ENCODE results near the gene MOB3A.

Gene MOB3A

DNA sequence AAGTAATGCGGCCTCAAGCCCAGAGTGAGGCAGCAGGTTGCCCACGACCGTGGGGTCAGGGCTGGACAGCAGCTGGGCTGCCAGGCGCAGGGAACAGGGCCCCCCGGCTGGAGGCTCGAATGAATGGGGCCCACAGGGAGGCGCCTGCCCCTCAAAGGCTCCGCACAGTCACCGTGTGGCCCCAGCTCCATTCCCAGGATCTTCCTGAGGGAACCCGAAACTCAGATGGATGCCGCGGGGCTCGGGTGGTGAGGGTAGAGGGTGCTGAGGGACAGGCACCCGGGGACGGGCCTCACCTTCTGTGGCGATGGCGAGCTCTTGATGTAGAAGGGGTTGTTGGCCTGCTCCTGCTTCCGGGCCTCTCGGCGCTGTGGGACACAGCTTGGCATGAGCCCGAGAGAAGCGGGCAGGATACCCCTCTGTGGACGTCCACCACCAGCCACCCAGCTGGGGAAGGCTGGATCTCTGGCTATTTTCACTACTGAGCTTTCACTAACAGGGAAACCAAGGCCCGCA is 19.8 kb upstream of the MOB3A start:
- no peak for DNase-seq (ENCODE audit: low read depth, low spot score)
- Histone ChIP-seq H3K27me3 (ENCODE audit: insufficient read depth, insufficient read length) (no peaks in the 10 kb centered on the region), H3K9ac (ENCODE audit: insufficient read length, low read depth) (no peak overlapping the region), H3K36me3 (ENCODE audit: insufficient read depth, insufficient read length, low read length) (peaks cover 97% of the 10 kb centered on the region), H3K4me1 (ENCODE audit: insufficient read depth, insufficient read length) (peaks cover 3% of the 10 kb centered on the region), H3K4me3 (ENCODE audit: insufficient read length, low read depth) (no peak overlapping the region), H3K9me3 (ENCODE audit: insufficient read depth, low read length) (no peaks in the 10 kb centered on the region)
- TF ChIP-seq ZNF274 (IDR thresholded peaks at IDR 0.05; ENCODE audit: low read depth, low read length) (no peak), SUZ12 (IDR thresholded peaks at IDR 0.05; ENCODE audit: extremely low read depth, insufficient read depth, insufficient read length) (no peak), YY1 (IDR thresholded peaks at IDR 0.05; ENCODE audit: insufficient read depth, insufficient read length) (no peak)

GRCh38 chr19:2115324-2115723 is 19.2 kb upstream of the MOB3A start:
- no peak for DNase-seq (ENCODE audit: low read depth, low spot score)
- peaks cover 3% of the 10 kb centered on the region for H3K4me1 ChIP-seq (ENCODE audit: insufficient read depth, insufficient read length)
- no peaks in the 10 kb centered on the region for H3K9me3 ChIP-seq (ENCODE audit: insufficient read depth, low read length)
- H3K27me3 ChIP-seq (ENCODE audit: insufficient read depth, insufficient read length), result no peaks in the 10 kb centered on the region
- H3K4me3 ChIP-seq (ENCODE audit: insufficient read length, low read depth), result no peak overlapping the region
- H3K36me3 ChIP-seq (ENCODE audit: insufficient read depth, insufficient read length, low read length), result peaks cover 97% of the 10 kb centered on the region
- no peak overlapping the region for H3K9ac ChIP-seq (ENCODE audit: insufficient read length, low read depth)
- TF ChIP-seq SUZ12 (IDR thresholded peaks at IDR 0.05; ENCODE audit: extremely low read depth, insufficient read depth, insufficient read length), result no peak
- no peak for TF ChIP-seq YY1 (IDR thresholded peaks at IDR 0.05; ENCODE audit: insufficient read depth, insufficient read length)
- TF ChIP-seq ZNF274 (IDR thresholded peaks at IDR 0.05; ENCODE audit: low read depth, low read length), result no peak

- Histone ChIP-seq H3K9ac (ENCODE audit: insufficient read length, low read depth) (no peak overlapping the region), H3K4me1 (ENCODE audit: insufficient read depth, insufficient read length) (peaks cover 3% of the 10 kb centered on the region), H3K9me3 (ENCODE audit: insufficient read depth, low read length) (no peaks in the 10 kb centered on the region), H3K4me3 (ENCODE audit: insufficient read length, low read depth) (no peak overlapping the region), H3K36me3 (ENCODE audit: insufficient read depth, insufficient read length, low read length) (peaks cover 97% of the 10 kb centered on the region), H3K27me3 (ENCODE audit: insufficient read depth, insufficient read length) (no peaks in the 10 kb centered on the region)
- TF ChIP-seq SUZ12 (IDR thresholded peaks at IDR 0.05; ENCODE audit: extremely low read depth, insufficient read depth, insufficient read length), result no peak
- no peak for TF ChIP-seq YY1 (IDR thresholded peaks at IDR 0.05; ENCODE audit: insufficient read depth, insufficient read length)
- no peak for TF ChIP-seq ZNF274 (IDR thresholded peaks at IDR 0.05; ENCODE audit: low read depth, low read length)
- DNase-seq (ENCODE audit: low read depth, low spot score), result no peak
Measured at GRCh38 chr19:2114821-2115220, 18.7 kb upstream of the MOB3A start.

DNA sequence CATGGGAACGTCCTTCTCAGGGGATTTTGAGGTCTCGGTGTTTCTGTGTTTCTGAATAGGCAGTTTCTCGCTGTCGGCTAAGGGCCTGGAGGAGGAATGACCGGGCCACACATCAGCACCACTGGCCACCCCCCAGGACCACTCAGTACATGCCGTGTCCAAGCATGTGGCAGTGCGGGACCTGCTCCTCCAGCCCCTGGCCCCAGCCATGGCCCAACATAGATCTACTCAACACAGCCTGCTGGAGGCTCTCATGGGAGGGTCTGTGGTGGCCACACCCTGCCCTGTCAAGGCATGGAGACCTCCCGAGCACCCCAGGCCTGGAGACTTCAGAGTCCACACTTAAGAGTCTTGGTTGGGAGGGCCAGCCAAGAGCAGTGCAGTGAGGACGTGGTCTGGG is 18.1 kb upstream of the MOB3A start:
- no peak for DNase-seq (ENCODE audit: low read depth, low spot score)
- TF ChIP-seq YY1 (IDR thresholded peaks at IDR 0.05; ENCODE audit: insufficient read depth, insufficient read length) (no peak), ZNF274 (IDR thresholded peaks at IDR 0.05; ENCODE audit: low read depth, low read length) (no peak), SUZ12 (IDR thresholded peaks at IDR 0.05; ENCODE audit: extremely low read depth, insufficient read depth, insufficient read length) (no peak)
- Histone ChIP-seq H3K4me1 (ENCODE audit: insufficient read depth, insufficient read length) (peaks cover 3% of the 10 kb centered on the region), H3K9ac (ENCODE audit: insufficient read length, low read depth) (no peak overlapping the region), H3K36me3 (ENCODE audit: insufficient read depth, insufficient read length, low read length) (peaks cover 99% of the 10 kb centered on the region), H3K9me3 (ENCODE audit: insufficient read depth, low read length) (no peaks in the 10 kb centered on the region), H3K4me3 (ENCODE audit: insufficient read length, low read depth) (no peak overlapping the region), H3K27me3 (ENCODE audit: insufficient read depth, insufficient read length) (no peaks in the 10 kb centered on the region)

DNA sequence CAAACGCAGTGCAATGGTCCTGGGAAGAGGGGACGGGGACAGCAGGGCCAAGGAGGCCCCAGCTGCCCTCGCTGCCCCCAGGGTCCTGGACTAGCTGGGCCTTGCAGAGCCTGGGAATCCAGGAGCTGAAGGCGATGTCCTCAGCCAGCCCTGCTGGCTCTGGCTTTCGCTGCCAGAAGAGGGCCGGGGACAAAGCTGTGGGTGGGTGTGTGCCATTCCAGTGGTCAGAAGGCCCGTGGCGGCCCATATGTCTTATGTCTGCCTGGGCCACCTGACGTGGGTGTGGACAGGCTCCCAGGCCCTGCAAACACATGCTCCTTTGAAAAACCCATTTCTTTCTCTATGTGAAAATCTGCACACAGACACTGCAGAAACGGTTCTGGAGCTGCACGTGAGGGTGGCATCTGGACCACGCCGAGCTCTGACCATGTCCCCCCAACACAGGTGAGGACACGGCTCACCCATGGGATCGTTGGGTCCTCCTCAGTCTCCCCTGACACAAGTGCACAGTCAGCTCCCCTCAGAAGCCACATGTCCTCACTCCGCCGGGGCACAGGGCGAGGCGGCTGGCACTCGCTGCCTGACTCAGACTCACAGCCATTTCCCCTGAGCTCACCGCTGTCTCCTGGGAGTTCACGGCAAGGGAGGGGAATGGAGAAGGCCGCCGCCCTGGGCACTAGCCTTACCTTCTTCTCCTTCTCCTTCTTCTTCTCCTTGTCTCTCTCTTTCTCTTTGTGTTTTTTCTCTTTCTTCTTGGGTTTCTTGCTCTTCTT is 17.5 kb upstream of the MOB3A start:
- H3K9ac ChIP-seq (ENCODE audit: insufficient read length, low read depth), result no peak overlapping the region
- H3K4me3 ChIP-seq (ENCODE audit: insufficient read length, low read depth), result no peak overlapping the region
- no peak for DNase-seq (ENCODE audit: low read depth, low spot score)

DNA sequence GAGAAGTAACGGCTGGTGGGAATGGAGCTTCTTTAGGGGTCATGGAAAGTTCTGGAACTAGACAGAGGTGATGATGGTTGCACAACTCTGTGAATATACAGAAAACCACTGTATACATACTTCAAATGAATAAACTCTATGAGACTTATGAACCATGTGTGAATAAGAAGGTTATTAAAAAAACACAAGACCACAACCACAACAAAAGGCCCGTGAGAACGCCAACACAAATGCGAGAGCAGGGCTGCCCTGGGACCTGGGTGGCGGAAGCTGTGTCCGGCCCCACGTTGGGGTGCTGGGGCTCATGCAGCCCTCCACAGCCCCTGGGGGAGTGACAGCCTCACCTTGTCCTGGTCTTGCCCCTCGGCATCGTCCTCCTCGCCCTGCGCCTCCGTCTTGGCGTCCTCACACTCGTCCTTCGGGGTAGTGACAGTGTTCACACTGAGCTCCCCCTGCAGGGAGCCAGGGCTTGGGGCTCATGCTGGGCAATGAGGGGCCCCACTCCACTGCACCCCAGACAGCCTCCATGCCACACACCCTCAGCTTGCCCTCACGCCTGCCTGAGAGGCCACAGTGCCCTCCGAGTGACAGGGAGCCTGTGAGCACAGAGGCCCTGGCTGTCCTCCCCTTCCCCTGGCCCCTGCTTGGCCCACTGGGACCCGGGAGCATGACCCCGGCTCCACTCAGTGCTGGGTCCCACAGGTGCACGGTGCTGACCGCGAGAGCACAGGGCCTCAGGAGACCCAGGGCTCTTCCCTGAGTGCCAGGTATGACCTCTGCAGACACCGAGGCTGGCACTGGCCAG is 16.6 kb upstream of the MOB3A start:
- Histone ChIP-seq H3K27me3 (ENCODE audit: insufficient read depth, insufficient read length) (no peaks in the 10 kb centered on the region), H3K4me3 (ENCODE audit: insufficient read length, low read depth) (no peak overlapping the region), H3K36me3 (ENCODE audit: insufficient read depth, insufficient read length, low read length) (peaks cover 99% of the 10 kb centered on the region), H3K9me3 (ENCODE audit: insufficient read depth, low read length) (no peaks in the 10 kb centered on the region), H3K4me1 (ENCODE audit: insufficient read depth, insufficient read length) (peaks cover 3% of the 10 kb centered on the region), H3K9ac (ENCODE audit: insufficient read length, low read depth) (no peak overlapping the region)
- no peak for DNase-seq (ENCODE audit: low read depth, low spot score)
- no peak for TF ChIP-seq YY1 (IDR thresholded peaks at IDR 0.05; ENCODE audit: insufficient read depth, insufficient read length)
- TF ChIP-seq ZNF274 (IDR thresholded peaks at IDR 0.05; ENCODE audit: low read depth, low read length), result no peak

More for the DNA sequence above, 17.5 kb upstream of the MOB3A start:
- Histone ChIP-seq H3K9me3 (ENCODE audit: insufficient read depth, low read length) (no peaks in the 10 kb centered on the region), H3K27me3 (ENCODE audit: insufficient read depth, insufficient read length) (no peaks in the 10 kb centered on the region), H3K4me1 (ENCODE audit: insufficient read depth, insufficient read length) (peaks cover 3% of the 10 kb centered on the region), H3K36me3 (ENCODE audit: insufficient read depth, insufficient read length, low read length) (peaks cover 99% of the 10 kb centered on the region)
- TF ChIP-seq ZNF274 (IDR thresholded peaks at IDR 0.05; ENCODE audit: low read depth, low read length) (no peak), SUZ12 (IDR thresholded peaks at IDR 0.05; ENCODE audit: extremely low read depth, insufficient read depth, insufficient read length) (no peak), YY1 (IDR thresholded peaks at IDR 0.05; ENCODE audit: insufficient read depth, insufficient read length) (no peak)

GRCh38 chr19:2111886-2112285 is 15.8 kb upstream of the MOB3A start:
- no peak for TF ChIP-seq SUZ12 (IDR thresholded peaks at IDR 0.05; ENCODE audit: extremely low read depth, insufficient read depth, insufficient read length)
- Histone ChIP-seq H3K27me3 (ENCODE audit: insufficient read depth, insufficient read length) (no peaks in the 10 kb centered on the region), H3K4me1 (ENCODE audit: insufficient read depth, insufficient read length) (peaks cover 3% of the 10 kb centered on the region), H3K9me3 (ENCODE audit: insufficient read depth, low read length) (no peaks in the 10 kb centered on the region), H3K4me3 (ENCODE audit: insufficient read length, low read depth) (no peak overlapping the region), H3K36me3 (ENCODE audit: insufficient read depth, insufficient read length, low read length) (peaks cover 97% of the 10 kb centered on the region), H3K9ac (ENCODE audit: insufficient read length, low read depth) (no peak overlapping the region)
- DNase-seq (ENCODE audit: low read depth, low spot score), result no peak
